ENCODE results near the gene ANKRD27. TPM values are rescaled to one million over a fixed set of nuclear protein-coding genes. Genes with fewer than 3 reads are reported as not detected.

ANKRD27 gene
- total RNA-seq, 1 experiment from 2014 or later: 39.4 TPM

- DNase-seq (ENCODE audit: low spot score): no peak
These were observed 119.2 kb downstream of the ANKRD27 start for GRCh38 chr19:32555786-32556185.

DNA sequence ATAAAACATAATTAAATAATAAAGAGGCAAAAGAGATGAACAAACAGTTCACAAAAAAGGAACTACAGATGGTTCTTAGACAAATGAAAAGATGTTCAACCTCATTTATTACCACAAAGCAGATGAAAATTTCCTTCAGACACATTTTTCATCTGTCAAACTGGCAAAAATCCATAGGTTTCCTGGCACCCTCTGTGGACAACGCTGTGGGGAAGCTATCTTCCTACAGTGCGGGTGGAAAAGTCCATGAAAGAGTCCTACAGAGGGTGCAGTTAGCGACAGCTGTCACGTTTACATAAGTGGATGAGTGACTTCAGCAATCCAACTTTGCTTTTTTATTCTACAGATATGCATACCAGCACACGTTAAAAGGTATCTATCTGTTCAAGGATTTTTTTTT lies 124.3 kb downstream of the ANKRD27 start:
- DNase-seq (ENCODE audit: low spot score): no peak

Small RNA genes lying within 50 kb of the gene (small RNA-seq; reads per million reads assigned to genes)
- gene RN7SL789P (not detected), gene SNORA68B (1.6 reads per million, percentile 56 among the genes with 10 or more reads in this experiment)

Other genes with a start within 250 kb of the ANKRD27 start
- 204 and 221 TPM in 2 replicates for gene PDCD5, start 94.0 kb downstream of the ANKRD27 start, total RNA-seq (2014; rRNA removed; shearing (Covaris generic))
- gene RGS9BP, start 668 bp upstream of the ANKRD27 start, total RNA-seq (2014; rRNA removed; shearing (Covaris generic)): 0.70 and 1.0 TPM in 2 replicates
- 18.4 and 19.9 TPM in 2 replicates for gene NUDT19, start 16.6 kb upstream of the ANKRD27 start, total RNA-seq (2014; rRNA removed; shearing (Covaris generic))
- gene TDRD12, start 44.6 kb upstream of the ANKRD27 start, total RNA-seq (2014; rRNA removed; shearing (Covaris generic)): 0.03 TPM in 1 of 2 replicates, not detected in the other
- 0.28 and 0.60 TPM in 2 replicates for gene SLC7A9, start 194.6 kb upstream of the ANKRD27 start, total RNA-seq (2014; rRNA removed; shearing (Covaris generic))